Cortex of kidney (tissue), 1 donor: Measurements from ENCODE around the gene ADGRG1.

Experiments used
- DNase-seq: peaks from one replicate; lab custom pipeline; 2025; lab: John Stamatoyannopoulos, UW

ADGRG1 gene

DNA sequence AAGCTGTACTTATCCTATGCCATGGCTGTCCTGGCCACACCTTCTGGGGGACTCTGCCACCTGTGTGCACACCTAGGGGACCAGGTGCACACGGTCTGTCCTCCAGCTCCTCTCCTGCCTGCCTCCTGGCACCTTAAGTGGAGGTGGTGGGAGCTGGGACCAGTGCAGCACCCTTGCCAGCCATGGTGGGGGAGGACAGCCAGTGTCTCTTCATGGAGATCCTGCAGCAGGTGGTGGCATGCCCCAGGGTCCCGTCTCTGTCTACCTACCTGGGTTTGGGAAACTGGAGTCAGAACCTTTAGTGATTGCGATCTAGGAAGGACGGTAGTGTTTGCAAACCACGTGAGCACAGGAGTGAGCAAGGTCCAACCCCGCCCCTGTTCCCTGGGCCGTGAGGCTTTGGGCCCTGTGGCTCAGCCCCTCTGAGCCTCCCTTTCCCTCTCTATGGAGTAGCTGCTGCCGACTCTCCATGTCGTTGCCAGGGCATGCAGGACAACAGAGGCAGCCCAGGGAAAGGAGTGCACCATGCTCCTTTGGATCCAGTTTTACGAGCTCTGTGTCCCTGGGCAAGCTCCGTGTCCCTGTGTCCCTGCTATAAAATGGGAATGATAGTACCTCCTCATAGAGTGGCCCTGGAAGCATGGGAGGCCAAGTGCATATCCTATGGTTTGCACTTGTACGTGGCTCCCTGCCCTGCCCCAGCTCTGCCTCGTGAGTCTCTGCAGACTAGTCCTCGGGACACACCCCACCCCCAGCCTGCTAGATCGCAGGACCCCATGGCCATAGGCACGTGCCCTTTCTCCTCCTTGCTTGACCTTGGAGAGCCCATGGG, 7.1 kb downstream of the ADGRG1 start:
- DNase-seq, result no peak

DNA sequence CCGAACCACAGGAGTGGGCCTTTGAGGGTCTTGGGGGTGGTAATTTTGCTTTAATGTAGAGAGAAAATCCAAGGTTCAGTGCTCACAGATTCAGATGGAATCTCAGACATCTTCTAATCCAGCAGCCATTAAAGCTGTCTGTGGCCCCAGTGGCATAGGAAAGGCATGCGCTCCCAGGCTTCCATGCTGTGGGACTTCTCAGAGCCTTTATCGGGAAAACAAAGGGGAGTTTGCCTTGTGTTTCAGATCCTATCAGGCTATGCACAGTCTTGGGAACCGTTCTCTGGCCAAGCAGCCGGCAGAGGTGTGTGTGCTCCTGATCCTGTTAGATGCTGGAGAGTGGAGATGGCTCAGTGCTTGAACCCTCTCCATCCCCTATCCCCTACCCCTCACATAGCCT, 7.8 kb downstream of the ADGRG1 start:
- no peak for DNase-seq

DNA sequence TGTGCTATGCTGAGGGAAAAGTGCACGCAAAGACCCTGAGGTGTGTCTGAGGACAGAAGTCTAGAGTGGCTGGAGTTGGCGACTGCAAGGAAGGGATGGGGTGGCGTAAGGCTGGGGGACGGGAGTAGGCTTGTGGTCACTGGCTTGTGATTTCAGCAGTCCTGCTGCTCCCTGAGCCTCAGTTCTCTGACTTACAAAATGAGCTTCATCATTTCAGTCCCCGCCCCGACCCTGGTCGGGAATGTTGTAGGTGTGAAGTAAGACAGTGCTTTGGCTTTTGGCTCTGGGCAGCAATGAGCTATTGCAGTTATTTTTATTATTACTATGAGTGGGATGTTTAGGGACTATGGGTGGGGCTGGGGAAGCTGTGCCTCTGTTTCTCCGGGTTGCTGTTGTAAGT, 8.6 kb downstream of the ADGRG1 start:
- DNase-seq, result no peak

DNA sequence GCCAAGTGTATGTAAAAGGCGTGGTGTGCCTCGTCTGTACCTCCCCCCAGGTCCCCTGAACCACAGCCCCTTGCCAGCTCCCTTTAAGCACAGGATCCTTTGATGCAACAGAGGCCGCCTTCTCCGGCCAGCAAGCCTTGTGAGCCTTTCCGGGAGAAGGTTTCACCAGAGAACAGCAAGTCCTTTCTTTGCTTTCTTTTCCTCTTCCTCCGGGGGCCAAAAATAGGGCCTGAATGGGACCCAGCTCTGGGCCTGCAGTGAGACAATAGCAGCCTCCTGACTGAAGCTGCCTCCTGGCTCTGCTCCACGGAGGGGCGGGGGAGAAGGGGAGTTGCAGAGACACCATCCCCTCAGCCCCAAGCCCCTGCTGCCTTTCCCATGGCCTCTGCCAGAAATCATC, 9.0 kb downstream of the ADGRG1 start:
- DNase-seq, result no peak

DNA sequence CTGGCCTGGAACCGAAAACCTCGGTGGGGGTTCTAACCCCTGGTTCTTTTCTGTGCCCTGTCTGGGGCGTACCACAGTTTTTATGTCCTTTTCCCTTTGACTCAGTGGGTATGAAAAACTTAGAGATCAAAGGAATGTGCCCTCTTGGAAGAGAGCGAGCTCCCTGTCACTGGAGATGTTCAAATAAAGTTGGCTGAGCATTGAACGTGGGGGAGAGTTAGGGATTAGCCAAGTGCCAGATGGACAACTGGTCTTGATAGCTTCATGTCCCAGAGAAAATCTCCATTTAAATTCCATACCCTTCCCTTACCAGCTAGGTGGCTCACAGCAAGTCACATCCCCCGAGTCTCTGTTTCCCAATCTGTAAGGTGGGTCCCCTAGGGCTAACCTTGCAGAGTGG, 9.5 kb downstream of the ADGRG1 start:
- no peak for DNase-seq

DNA sequence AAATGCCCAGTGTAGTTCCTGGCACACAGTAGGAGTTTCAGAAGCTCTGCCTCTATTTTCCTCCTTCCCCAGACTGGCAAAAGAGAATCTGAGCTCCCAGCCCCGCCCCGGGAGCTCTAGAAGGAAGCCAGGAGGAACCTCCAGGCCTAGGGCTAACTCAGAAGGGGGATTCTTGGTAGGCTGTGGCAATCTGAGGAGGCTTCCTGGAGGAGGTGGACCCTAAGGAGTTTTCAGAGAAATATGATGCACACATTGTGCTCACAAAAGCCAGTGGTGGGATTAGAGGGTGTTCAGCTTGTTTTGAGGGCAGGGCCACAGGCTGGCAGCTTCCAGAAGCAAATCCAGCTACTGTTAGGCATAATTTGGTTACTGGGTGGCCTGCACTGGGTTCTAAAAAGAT, 10.0 kb downstream of the ADGRG1 start:
- DNase-seq, result no peak

DNA sequence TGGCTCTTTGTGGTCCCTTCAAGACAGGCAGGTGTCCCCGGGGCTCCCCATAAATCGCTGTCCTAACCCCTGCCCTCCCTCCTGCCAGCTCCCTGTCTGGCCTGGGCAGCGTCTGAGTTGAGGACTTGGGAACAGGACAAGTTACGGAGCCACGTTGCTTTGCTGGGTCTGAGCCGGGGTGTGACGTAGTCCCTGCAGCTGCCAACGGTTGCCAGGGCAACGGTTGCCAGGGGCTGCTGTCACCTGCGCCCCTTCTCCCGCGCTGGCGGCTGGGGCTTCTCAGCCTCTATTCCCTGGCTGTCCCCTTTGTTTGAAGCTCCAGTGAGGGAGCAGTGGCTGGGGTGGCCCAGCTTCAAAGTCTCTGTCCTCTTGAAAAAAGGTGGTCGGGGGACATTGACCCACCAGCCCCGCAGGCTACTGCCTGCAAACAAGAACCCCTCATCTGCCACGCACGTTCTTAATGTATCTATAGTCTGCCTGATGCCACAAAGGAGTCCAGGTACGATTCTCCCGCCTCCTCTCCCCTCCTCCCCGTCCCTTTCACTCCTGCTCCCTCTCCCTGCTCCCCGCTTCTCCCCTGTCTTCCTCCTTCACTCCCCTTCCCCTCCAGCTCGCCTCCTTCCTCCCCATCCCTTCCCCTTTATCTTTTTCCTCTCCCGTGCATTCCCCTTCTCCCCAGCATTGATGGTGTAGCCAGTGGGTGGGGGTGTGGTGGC, 10.9 kb downstream of the ADGRG1 start:
- no peak for DNase-seq

DNA sequence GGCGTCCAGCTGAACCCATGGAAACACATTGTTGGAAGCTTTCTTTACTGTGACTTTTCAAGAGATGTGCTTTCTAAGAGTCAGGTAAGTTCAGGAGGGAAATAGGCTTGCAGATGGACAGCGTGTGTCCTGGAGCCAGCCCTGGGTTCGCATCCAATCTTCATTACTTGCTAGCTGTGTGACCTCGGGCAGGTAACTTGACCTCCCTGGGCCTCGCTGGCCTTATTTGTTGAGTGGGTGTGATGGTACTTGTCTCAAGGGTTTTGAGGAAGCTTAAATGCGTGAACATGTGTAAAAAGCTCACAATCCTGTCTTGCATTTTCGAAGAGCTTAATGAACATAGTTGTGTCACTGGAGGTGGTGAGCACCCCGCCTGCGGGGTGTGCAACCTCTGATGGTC, 11.8 kb downstream of the ADGRG1 start:
- DNase-seq, result no peak

DNA sequence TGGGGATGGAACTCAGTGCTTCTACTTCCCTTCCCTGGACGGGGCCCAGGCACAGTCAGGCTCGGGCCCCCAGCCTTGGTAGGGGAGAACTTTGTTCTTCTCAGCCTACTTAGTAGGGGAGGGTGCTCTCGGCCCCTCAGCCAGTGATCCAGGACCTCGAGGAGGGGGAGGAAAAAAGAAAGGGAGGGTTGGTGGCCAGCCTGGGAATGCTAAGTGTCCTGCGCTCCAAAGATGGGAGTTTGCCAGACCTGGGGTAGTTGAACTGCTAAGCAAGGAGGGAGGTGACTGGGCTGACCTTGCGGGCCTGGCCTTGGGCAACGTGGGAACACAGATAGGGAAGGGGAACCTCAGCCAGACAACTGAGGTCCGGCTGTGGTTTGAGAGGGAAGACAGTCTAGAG, 12.2 kb downstream of the ADGRG1 start:
- DNase-seq, result no peak

DNA sequence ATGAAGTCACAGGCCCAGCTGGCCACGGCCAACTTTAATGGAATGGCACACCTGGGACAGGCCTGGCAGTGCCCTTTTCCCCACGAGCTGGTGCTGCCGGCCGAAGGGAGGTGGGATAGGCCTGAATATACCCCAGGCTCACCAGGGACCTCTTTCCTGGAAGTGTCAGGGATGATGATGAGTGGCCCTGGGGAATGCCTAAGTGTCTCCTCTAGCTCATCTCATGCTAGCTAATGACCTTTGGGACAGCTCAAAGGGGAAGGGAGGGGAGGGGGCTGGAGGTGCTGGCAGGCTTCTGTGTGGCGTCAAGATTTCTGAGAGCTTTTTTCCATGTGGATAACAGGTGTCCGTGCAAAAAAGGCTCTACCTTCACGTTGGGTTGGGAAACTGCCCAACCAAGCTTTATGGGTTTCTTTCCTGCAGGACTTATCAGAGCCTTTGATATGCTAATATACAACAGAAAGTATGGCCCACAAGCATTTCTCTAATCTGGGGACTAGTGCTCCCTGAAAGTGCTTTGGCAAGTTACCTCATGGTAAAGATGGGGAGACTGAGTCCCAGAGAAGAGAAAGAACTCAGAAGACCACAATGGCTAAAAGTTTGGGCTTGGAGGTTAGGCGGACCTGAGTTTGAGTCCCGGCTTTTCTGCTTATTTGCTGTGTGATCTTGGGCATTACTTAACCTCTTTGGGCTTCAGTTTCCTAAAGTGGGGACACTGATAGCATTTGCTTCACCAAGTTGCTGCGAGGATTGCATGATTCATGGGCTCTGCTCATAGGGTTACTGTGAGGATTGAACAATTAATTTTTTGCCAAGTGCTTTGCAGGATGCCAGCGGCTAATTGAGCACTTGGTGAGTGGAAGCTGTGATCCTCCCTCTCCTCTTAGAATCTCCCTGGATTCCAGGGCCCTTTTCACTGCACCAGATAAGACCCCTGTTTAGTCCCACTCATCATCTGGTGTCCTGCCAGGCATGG, 14.0 kb downstream of the ADGRG1 start:
- no peak for DNase-seq

DNA sequence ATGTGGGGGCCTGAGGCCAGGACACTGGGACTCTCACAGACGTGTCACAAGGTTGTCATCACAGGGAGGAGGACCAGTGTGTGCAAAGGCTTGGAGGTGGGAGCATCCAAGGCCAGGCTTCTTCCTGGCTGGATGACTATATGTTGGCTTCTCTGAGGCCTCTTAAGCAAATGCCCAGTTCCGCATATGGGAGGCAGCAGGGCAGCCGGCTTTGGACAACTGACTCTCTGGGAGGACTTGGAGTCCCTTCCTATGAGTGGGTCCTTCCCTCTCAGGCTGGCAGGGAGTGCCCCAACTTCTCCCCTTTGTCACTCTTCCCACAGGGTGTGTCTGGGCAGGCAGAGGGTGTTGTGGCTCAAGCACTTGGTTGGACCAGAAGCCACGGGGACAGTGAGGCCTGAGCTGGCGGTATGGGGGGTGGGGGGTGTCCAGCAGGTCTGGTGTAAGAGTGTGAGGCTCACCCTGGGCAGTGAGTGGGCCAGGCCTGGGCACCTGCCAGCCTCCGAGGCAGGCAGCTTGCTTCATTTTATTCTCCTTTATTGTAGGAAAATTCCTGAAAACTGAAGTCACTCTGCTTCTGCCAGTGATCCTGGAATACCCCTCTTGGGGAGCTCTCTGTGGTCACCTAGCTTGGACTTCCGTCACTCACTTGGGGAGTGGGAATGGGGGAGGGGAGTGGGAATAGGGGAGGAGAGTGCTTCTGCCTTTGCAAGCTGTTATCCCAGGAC, 14.9 kb downstream of the ADGRG1 start:
- DNase-seq, result no peak

DNA sequence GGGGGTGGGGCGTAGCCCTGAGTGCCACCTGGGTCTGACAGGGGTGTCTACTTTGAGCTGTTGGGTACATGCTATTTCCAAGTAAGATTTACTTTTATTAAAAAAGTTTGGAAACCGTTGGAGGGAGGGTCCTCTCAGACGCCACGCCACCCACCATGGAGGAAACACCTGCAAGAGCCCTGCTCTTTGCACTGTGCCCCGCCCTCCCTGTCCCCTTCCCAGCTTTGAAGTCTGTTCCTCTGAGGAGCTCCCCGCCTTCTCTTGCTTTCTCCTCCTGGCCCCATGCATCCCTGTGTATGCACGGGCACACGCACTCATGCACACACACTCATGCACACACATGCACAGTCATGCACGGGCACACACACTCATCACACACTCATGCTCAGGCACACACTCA, 15.5 kb downstream of the ADGRG1 start:
- no peak for DNase-seq

DNA sequence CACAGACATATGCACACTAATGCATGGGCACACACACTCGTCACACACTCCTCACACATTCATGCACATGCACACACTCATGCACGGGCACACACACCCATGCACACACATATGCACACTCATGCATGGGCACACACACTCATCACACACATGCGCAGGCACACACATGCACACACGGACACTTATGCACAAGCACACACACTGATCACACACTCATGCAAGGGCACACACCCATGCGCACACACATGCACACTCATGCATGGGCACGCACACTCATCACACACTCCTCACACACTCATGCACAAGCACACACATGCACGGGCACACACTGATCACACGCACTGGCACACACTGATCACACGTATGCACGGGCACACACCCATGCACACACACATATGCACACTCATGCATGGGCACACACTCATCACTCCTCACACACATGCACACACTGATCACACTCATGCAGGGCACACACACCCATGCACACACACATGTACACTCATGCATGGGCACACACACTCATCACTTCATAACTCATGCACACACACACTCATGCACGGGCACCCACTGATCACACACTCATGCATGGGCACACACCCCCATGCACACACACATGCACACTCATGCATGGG, 16.1 kb downstream of the ADGRG1 start:
- DNase-seq, result no peak

DNA sequence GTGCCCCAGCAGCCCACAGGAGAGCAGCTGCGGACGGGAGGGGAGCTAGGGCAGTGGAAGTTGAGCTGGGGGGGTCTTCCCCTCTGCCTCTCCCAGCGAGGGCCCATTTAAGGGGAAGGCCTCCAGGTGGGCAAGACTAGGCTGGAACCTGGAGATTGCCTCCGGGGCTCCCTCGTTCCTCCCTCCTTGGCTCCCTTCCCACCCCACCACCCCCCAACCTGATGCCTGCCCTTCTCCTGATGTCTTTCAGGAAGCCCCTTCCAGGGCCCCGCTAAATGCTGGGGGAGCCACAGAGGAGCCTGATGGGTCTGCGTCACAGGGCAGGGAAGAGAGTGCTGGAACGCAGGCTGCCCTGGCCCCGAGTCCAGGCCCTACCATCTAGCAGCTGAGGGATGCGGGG, 16.7 kb downstream of the ADGRG1 start:
- DNase-seq, result no peak

DNA sequence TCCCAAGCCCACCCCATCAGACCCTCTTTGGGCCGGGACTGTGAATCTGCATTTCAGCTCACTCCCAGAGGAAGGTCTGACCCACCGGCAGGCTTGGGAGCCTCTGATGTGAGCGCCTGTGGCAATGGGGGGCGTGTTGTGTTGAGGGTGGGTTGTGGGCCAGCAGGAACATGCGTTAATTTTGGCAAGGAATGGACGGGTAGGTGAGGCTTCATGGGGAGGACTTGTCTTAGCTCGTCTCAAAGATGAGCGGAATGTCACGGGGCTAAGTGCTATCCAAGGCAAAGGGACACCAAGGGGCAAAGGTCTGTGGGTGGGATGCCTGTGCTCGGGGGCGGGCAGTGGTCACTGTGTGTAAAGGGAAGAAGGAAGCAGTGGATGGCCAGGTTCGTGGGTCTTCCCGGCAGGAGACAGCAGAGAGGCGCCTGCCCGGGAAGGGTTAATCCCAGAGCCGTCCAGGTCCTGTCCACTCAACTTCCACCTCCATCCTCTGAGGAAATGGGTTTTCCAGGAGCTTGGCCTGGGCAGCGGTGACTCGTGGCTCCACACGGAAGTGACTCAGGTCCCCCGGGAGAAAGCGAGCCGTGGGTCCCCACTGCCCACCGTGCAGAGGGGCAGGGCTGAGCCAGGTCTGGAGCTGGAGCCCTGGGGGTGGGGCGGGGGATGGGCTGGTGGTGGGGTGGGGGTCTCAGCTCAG, 17.4 kb downstream of the ADGRG1 start:
- no peak for DNase-seq

DNA sequence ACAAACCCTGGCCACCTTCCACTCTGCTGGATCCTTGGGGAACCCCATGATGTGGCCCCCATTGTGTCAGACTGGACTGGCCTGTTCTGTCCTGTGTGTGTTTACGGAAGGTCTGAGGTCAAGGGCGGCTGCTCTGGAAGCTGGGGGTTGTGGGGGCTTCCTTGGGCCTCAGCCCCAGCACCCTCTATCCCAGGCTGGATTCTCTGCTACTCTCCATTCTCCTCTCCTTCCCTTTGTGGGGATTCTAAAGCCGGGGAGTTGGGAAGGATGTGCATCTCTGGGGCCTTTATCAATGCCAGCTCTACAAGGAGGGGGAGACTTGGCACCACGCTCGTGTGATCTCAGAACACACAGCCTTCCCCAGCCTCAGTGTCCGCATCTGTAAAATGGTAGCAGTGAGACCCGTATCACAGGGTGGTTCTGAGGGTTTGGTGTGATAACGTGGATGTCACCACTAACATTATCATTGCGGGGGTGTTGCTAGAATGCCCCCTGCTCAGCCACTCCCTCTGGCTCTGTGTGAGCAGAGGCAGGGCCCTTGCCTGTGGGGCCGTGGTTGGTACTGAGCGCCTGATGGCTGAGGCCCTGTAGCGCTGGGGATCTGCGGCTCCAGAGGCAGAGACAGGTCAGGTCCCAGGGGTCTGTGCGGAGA, 18.1 kb downstream of the ADGRG1 start:
- DNase-seq, result no peak

DNA sequence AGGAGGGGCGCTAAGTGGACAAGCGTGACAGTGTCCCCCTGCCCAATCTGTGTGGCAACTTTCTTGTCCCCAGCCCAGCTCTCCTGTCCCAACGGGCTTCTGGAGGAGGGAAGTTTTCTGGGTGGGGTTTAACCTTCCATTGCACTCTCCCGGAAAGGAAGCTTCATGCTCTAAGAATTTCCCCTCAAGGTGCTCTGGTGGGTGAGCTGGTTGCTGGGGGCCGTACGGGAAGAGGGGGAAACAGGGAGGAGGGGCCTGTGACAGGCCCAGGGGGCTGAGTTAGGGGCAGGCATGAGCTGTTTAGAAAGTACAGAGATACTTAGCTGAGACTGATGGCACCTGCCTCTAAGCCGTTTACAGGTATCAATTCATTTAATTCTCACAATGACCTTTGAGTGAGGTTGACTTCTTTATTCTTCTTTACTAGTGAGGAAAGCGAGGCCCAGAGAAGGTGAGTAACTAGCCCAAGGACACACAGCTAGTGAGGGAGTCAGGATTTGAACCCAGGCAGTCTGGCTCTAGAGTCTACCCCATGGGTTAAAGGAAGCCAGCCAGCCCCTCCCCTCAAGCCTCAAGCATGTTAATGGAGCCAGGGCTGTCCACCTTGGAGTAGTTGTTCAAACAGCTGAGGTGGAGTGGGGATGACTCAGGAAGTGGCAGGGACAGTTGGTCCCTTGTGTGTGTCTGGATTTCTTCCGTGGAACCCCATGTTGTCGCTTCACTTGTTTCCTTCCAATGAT, 18.9 kb downstream of the ADGRG1 start:
- DNase-seq, result no peak

DNA sequence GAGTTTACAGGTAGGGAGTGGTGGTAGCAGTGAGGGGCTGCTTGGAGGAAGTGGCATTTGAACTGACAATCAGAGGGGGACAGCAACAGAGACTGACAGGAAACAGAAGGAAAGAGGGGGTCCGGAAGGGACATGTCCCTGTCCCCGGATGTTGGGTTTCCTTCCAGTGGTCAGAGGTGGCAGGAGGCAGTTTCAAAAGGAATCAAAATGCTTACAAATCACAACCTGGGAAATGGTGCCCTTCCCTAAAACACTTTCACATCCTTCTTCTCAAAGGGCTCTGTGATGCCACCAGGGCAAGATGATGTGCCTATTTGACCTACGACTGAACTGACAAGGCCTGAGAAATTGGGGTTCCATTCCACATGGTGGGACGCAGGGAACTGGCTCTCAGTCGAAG, 19.7 kb downstream of the ADGRG1 start:
- no peak for DNase-seq
